Mesothelial cell of epicardium (in vitro differentiated cells): ENCODE data around the gene VPS33B. TPM values are rescaled to one million over a fixed set of nuclear protein-coding genes. Genes with fewer than 3 reads are reported as not detected.

Experiments
- DNase-seq, 2 experiments: peaks; one replicate each; pipeline ENCODE4 v3.0.0; 2021; ENCODE audit warnings: low spot score in 2 of 2; ENCODE audit not compliant: unreplicated experiment in 2 of 2
- H3K27ac Mint-ChIP-seq: 2 replicates; pipeline ENCODE4 v1.8.0; 2021; ENCODE audit warnings: mixed read lengths
- H3K27me3 Mint-ChIP-seq: 2 replicates; pipeline ENCODE4 v1.8.0; 2021; ENCODE audit warnings: low read depth, mixed read lengths
- H3K36me3 Mint-ChIP-seq: 2 replicates; pipeline ENCODE4 v1.8.0; 2021; ENCODE audit warnings: mixed read lengths
- H3K4me1 Mint-ChIP-seq: 2 replicates; pipeline ENCODE4 v1.8.0; 2021; ENCODE audit warnings: mixed read lengths
- H3K4me3 Mint-ChIP-seq: 2 replicates; pipeline ENCODE4 v1.8.0; 2021; ENCODE audit warnings: mild to moderate bottlenecking, moderate library complexity, mixed read lengths
- H3K9me3 Mint-ChIP-seq: 2 replicates; pipeline ENCODE4 v1.8.0; 2021; ENCODE audit warnings: mixed read lengths
- total RNA-seq: library from RNA; stranded (reverse); gene quantifications from 3 replicates; pipeline ENCODE4 v1.2.1, GENCODE V29; 2021
- TF ChIP-seq, protein P1 (sequence below): fragments of 200-600 bp; sonication (generic); IDR thresholded peaks from one replicate; pipeline ENCODE4 v1.5.0; 2021; ENCODE audit warnings: antibody characterized with exemption; ENCODE audit not compliant: unreplicated experiment

VPS33B gene
- total RNA-seq, 1 donor from 2014 or later = 25.2 TPM

DNA sequence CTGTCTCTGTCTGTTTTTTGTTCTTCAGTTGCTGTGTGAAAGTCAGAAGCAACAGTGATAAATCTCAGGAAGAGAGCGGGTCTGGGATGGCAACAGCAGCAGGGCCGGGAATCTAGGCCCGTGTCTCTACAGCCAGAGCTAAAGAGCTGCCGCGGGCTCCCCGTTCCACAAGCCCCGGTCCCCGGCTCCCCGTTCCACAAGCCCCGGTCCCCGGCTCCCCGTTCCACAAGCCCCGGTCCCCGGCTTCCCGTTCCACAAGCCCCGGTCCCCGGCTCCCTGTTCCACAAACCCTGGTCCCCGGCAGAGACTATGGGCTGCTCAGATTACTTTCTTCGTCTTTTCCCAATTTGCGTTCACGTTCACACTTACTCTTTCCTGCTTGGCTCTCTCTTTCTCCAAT, 48.2 kb downstream of the VPS33B start:
- Mint-ChIP-seq H3K27me3 (no peaks in the 10 kb centered on the region), H3K4me3 (no peak overlapping the region), H3K4me1 (no peaks in the 10 kb centered on the region), H3K9me3 (no peaks in the 10 kb centered on the region), H3K36me3 (peaks cover 35% of the 10 kb centered on the region), H3K27ac (no peak overlapping the region)
- TF ChIP-seq, protein P1, sequence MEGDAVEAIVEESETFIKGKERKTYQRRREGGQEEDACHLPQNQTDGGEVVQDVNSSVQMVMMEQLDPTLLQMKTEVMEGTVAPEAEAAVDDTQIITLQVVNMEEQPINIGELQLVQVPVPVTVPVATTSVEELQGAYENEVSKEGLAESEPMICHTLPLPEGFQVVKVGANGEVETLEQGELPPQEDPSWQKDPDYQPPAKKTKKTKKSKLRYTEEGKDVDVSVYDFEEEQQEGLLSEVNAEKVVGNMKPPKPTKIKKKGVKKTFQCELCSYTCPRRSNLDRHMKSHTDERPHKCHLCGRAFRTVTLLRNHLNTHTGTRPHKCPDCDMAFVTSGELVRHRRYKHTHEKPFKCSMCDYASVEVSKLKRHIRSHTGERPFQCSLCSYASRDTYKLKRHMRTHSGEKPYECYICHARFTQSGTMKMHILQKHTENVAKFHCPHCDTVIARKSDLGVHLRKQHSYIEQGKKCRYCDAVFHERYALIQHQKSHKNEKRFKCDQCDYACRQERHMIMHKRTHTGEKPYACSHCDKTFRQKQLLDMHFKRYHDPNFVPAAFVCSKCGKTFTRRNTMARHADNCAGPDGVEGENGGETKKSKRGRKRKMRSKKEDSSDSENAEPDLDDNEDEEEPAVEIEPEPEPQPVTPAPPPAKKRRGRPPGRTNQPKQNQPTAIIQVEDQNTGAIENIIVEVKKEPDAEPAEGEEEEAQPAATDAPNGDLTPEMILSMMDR = no peak
- no peak for DNase-seq

DNA sequence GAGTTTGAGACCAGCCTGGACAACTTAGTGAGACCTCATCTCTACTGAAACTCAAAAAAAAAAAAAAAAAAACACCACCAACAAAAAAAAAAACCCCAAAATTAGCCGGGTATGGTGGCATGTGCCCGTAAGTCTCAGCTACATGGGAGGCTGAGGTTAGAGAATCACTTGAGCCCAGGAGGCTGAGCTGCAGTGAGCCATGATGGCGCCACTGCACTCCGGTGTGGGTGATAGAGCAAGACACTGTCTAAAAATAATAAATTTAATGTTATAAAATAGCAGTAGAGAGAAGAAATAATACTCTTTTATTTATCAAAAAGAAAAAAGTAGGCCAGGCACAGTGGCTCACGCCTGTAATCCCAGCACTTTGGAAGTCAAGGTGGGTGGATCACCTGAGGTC, 50.3 kb downstream of the VPS33B start:
- H3K27ac Mint-ChIP-seq = no peak overlapping the region
- no peaks in the 10 kb centered on the region for H3K27me3 Mint-ChIP-seq
- no peaks in the 10 kb centered on the region for H3K4me1 Mint-ChIP-seq
- DNase-seq = no peak
- TF ChIP-seq, protein P1 = no peak
- no peaks in the 10 kb centered on the region for H3K9me3 Mint-ChIP-seq
- H3K36me3 Mint-ChIP-seq = peaks cover 31% of the 10 kb centered on the region
- H3K4me3 Mint-ChIP-seq = no peak overlapping the region

DNA sequence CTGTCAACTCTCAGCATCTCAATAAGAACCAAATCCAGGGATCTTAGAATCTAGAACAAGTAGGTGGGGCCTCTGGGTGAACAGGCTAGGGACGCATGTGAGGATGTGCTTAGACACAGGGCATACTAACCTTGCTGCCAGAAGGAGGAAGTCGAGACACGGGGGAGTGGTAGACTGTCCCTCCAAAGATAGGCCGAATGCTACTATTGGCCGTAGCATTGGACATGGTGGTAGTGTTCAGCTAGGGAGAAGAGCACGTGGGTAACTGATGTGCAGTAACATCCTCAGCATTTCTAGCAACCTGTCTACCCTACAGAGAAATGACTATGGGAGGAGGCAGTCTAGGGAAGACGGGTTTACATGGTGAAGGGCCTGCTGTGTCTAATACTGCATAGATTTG, 52.1 kb downstream of the VPS33B start:
- Mint-ChIP-seq H3K36me3 (peaks cover 29% of the 10 kb centered on the region), H3K9me3 (no peaks in the 10 kb centered on the region), H3K27me3 (no peaks in the 10 kb centered on the region), H3K4me1 (no peaks in the 10 kb centered on the region), H3K27ac (no peak overlapping the region), H3K4me3 (no peak overlapping the region)
- TF ChIP-seq, protein P1 = no peak
- no peak for DNase-seq

DNA sequence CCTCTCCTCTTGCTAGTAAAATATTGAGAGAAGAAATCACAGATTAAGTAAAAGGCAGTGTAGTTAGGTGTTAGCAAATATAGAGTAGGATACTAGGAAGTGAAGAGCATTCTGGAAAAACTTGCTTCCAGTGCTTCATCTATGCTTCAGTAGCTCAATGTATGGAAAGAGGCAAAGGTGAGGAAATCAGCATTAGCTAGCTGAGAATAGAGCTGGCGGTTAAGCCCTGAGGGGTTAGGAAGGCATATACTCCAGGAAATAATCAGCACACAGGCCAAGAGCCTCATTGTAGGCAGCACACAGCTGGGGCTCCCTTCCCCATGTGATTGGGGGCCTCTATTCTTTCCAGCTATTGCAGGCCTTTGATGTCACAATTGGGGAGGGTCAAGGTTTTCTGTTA, 54.0 kb downstream of the VPS33B start:
- no peak overlapping the region for H3K27ac Mint-ChIP-seq
- no peaks in the 10 kb centered on the region for H3K9me3 Mint-ChIP-seq
- H3K4me3 Mint-ChIP-seq = no peak overlapping the region
- peaks cover 31% of the 10 kb centered on the region for H3K36me3 Mint-ChIP-seq
- H3K27me3 Mint-ChIP-seq = no peaks in the 10 kb centered on the region
- TF ChIP-seq, protein P1 = no peak
- DNase-seq = no peak
- no peaks in the 10 kb centered on the region for H3K4me1 Mint-ChIP-seq

DNA sequence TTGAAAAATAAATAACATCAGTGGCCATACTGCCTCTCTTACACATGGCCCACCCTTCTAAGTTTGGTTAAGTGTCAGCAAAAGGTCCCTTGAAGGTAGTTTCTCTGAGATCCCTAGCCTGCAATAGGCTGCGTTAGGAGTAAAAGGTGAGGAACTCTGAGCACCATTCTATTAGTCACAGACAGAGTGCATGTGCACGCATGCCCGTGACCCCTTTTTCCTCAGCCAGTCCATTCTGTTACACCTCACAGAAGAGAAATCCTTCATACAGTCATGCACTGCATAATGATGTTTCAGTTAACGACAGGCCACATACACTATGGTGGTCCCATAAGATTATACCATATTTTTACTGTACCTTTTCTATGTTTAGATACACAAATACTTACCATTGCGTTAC, 55.2 kb downstream of the VPS33B start:
- Mint-ChIP-seq H3K4me3 (no peak overlapping the region), H3K27me3 (no peaks in the 10 kb centered on the region), H3K4me1 (peaks cover 1% of the 10 kb centered on the region), H3K27ac (no peak overlapping the region), H3K9me3 (no peaks in the 10 kb centered on the region), H3K36me3 (peaks cover 35% of the 10 kb centered on the region)
- DNase-seq = no peak
- TF ChIP-seq, protein P1 = no peak

DNA sequence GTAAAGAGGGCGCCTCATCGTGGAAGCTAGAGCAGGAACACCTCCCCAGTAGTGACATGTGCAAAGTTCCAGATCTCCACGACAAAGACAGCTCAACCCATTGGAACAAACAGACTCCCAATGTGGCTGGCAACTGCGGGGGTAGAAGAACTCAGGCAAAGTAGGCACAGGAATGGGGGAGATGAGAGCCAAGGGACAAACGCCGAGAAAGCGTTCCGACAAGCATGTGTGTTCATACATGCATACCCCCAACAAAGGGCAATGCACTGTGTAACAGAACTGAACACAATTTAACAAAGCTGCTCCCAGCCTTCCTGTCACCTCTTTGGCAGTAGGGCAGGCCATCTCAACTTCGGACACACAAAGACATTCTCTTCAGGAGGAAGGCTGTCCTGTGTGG, 56.1 kb downstream of the VPS33B start:
- H3K27me3 Mint-ChIP-seq = no peaks in the 10 kb centered on the region
- no peaks in the 10 kb centered on the region for H3K9me3 Mint-ChIP-seq
- no peak for DNase-seq
- H3K27ac Mint-ChIP-seq = no peak overlapping the region
- H3K4me3 Mint-ChIP-seq = no peak overlapping the region
- H3K36me3 Mint-ChIP-seq = peaks cover 39% of the 10 kb centered on the region
- TF ChIP-seq, protein P1 = no peak
- H3K4me1 Mint-ChIP-seq = peaks cover 1% of the 10 kb centered on the region
